ENCODE results near the gene GAS7.

DNA sequence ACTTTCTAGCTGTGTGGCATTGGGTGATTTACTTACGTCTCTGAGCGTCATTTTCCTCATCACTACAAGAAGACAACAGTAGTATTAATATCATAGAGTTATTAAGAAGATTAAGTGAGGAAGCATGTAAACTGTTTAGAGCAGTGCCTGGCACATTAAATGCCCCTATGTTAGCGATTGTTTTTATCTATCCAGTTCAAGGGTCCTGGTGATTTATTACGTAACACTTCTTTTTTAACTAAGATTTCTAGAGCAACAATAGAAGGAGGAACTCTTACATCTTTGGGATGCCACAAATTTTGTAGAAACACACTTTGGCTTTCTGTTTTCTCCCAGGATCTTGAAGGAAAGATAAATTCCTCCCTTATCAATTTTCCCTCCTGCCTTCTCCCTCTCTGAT is 3.3 kb upstream of the GAS7 start:
- TF ChIP-seq, protein P1, sequence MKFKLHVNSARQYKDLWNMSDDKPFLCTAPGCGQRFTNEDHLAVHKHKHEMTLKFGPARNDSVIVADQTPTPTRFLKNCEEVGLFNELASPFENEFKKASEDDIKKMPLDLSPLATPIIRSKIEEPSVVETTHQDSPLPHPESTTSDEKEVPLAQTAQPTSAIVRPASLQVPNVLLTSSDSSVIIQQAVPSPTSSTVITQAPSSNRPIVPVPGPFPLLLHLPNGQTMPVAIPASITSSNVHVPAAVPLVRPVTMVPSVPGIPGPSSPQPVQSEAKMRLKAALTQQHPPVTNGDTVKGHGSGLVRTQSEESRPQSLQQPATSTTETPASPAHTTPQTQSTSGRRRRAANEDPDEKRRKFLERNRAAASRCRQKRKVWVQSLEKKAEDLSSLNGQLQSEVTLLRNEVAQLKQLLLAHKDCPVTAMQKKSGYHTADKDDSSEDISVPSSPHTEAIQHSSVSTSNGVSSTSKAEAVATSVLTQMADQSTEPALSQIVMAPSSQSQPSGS (CRISPR knock-in tag; IDR thresholded peaks at IDR 0.05): no peak
- TF ChIP-seq, protein P2, sequence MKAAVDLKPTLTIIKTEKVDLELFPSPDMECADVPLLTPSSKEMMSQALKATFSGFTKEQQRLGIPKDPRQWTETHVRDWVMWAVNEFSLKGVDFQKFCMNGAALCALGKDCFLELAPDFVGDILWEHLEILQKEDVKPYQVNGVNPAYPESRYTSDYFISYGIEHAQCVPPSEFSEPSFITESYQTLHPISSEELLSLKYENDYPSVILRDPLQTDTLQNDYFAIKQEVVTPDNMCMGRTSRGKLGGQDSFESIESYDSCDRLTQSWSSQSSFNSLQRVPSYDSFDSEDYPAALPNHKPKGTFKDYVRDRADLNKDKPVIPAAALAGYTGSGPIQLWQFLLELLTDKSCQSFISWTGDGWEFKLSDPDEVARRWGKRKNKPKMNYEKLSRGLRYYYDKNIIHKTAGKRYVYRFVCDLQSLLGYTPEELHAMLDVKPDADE (conservative IDR thresholded peaks at IDR 0.05; ENCODE audit: control insufficient read depth, low read depth, low read length): no peak
